PC-3 (cell line): ENCODE results near the gene VWA8.

ENCODE experiments used
- EZH2 ChIP-seq: fragments of 300-600 bp; sonication (generic); IDR thresholded peaks from one replicate; pipeline ENCODE4 v1.6.1; 2017; ENCODE audit warnings: antibody characterized with exemption, mild to moderate bottlenecking, low read length; ENCODE audit not compliant: unreplicated experiment
- EZH2phosphoT487 ChIP-seq: fragments of 300-600 bp; sonication (generic); IDR thresholded peaks from 2 replicates; pipeline ENCODE4 v1.6.1; 2018; ENCODE audit warnings: mild to moderate bottlenecking, antibody characterized with exemption, low read length, borderline replicate concordance
- TF ChIP-seq, protein P1 (sequence below): fragments of 300-600 bp; sonication (generic); conservative IDR thresholded peaks from 2 replicates; pipeline ENCODE4 v1.5.1; 2017; ENCODE audit warnings: antibody characterized with exemption, low read depth, mild to moderate bottlenecking, low read length

GRCh38 chr13:41616151-41616550, 344.8 kb downstream of the VWA8 start:
- TF ChIP-seq, protein P1, sequence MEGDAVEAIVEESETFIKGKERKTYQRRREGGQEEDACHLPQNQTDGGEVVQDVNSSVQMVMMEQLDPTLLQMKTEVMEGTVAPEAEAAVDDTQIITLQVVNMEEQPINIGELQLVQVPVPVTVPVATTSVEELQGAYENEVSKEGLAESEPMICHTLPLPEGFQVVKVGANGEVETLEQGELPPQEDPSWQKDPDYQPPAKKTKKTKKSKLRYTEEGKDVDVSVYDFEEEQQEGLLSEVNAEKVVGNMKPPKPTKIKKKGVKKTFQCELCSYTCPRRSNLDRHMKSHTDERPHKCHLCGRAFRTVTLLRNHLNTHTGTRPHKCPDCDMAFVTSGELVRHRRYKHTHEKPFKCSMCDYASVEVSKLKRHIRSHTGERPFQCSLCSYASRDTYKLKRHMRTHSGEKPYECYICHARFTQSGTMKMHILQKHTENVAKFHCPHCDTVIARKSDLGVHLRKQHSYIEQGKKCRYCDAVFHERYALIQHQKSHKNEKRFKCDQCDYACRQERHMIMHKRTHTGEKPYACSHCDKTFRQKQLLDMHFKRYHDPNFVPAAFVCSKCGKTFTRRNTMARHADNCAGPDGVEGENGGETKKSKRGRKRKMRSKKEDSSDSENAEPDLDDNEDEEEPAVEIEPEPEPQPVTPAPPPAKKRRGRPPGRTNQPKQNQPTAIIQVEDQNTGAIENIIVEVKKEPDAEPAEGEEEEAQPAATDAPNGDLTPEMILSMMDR = no peak
- TF ChIP-seq EZH2 (no peak), EZH2phosphoT487 (no peak)
